Prostate gland (tissue), 2 donors: ENCODE data around the gene AFF2. TPM values are rescaled to one million over a fixed set of nuclear protein-coding genes. Genes with fewer than 3 reads are reported as not detected.

Source experiments
- DNase-seq: peaks from one replicate; pipeline ENCODE4 v3.0.0-alpha.2; 2019; ENCODE audit warnings: low spot score
- H3K27ac ChIP-seq, 2 donors: fragments of 200-600 bp; sonication (generic); 2 replicates each; pipeline ENCODE4 v1.5.1; 2017 to 2019
- H3K27me3 ChIP-seq: fragments of 200-600 bp; sonication (generic); replicated peaks from 2 replicates; pipeline ENCODE4 v1.5.1; 2019; ENCODE audit not compliant: insufficient read depth
- H3K36me3 ChIP-seq, 2 donors: fragments of 200-600 bp; sonication (generic); 1 replicate in 1 of 2; 2 replicates in 1 of 2; pipeline versions ENCODE4 v1.5.1 to v1.8.1; 2017 to 2019
- H3K4me1 ChIP-seq: fragments of 200-600 bp; sonication (generic); replicated peaks from 2 replicates; pipeline ENCODE4 v1.5.1; 2019
- H3K4me3 ChIP-seq, 2 donors: fragments of 200-600 bp; sonication (generic); 2 replicates each; pipeline ENCODE4 v1.5.1; 2017 to 2019
- H3K9me3 ChIP-seq: fragments of 200-600 bp; sonication (generic); 2 replicates; pipeline ENCODE4 v1.5.1; 2017
- POLR2A ChIP-seq: fragments of 450-650 bp; IDR thresholded peaks from one replicate; pipeline ENCODE4 v1.6.1; 2016; ENCODE audit warnings: antibody characterized with exemption, mild to moderate bottlenecking
- POLR2AphosphoS5 ChIP-seq: sonication (generic); formaldehyde crosslinking; IDR thresholded peaks from one replicate; pipeline ENCODE4 v1.6.1; 2017; ENCODE audit warnings: antibody characterized with exemption
- WGBS: methylation state at CpG from one replicate; pipeline ENCODE4 v1.1.5; 2018; 5-methylcytosine and 5-hydroxymethylcytosine counted together
- intact Hi-C: fragments of 100-400 bp; cut with DNase I; formaldehyde crosslinking; loops from one replicate; pipeline ENCODE4 v1.14.2; 2022
- small RNA-seq, 2 donors: library from RNA; depleted of rRNA; stranded (forward); fragments of <200 nt; gene quantifications; one replicate each; pipeline ENCODE3, GENCODE V24; 2016
- total RNA-seq, 2 donors: library from RNA; depleted of rRNA; stranded (reverse); fragments of >200 nt; gene quantifications; one replicate each; pipeline ENCODE4 v1.1.0, GENCODE V29; 2016
- TF ChIP-seq, protein P1 (sequence below), 4 experiments: fragments of 200-600 bp in 2 of 4; fragments of 450-650 bp in 2 of 4; sonication (generic) in 2 of 4; IDR thresholded peaks; 1 replicate in 3 of 4; 2 replicates in 1 of 4; pipeline ENCODE4 v1.5.1; 2016 to 2019; ENCODE audit warnings: antibody characterized with exemption in 4 of 4, mild to moderate bottlenecking in 2 of 4, moderate library complexity in 2 of 4

The AFF2 gene
- total RNA-seq, 2 donors from 2014 or later = 0.27 to 22.2 TPM

DNA sequence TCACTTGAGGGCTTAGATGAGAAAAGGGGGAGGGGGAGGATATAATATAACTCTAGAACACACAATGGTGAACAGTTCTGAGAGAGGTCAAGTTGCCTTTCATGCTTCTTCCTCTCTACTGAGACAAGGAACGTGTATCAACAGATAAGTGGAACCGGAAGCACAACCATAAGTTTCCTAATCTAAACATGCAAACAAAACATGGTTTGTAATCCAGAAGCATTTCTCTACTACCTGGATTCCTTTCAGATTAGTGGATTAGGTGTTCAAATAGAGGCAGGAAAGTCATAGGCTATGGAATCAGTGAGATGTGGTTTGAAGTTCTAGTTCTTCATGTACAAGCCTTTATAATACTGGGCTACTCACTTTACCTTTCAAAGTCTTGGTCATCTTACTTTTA, 544.1 kb downstream of the AFF2 start:
- H3K4me1 ChIP-seq = no peaks in the 10 kb centered on the region
- no peaks in the 10 kb centered on the region for H3K36me3 ChIP-seq
- 55% methylated on average over 2 of the region's 2 CpGs for WGBS
- no peak for DNase-seq
- no peaks in the 10 kb centered on the region for H3K9me3 ChIP-seq
- TF ChIP-seq, protein P1, sequence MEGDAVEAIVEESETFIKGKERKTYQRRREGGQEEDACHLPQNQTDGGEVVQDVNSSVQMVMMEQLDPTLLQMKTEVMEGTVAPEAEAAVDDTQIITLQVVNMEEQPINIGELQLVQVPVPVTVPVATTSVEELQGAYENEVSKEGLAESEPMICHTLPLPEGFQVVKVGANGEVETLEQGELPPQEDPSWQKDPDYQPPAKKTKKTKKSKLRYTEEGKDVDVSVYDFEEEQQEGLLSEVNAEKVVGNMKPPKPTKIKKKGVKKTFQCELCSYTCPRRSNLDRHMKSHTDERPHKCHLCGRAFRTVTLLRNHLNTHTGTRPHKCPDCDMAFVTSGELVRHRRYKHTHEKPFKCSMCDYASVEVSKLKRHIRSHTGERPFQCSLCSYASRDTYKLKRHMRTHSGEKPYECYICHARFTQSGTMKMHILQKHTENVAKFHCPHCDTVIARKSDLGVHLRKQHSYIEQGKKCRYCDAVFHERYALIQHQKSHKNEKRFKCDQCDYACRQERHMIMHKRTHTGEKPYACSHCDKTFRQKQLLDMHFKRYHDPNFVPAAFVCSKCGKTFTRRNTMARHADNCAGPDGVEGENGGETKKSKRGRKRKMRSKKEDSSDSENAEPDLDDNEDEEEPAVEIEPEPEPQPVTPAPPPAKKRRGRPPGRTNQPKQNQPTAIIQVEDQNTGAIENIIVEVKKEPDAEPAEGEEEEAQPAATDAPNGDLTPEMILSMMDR (IDR thresholded peaks at IDR 0.05) = no peak
- TF ChIP-seq POLR2A (no peak), POLR2AphosphoS5 (no peak)
- H3K27me3 ChIP-seq = no peaks in the 10 kb centered on the region
- no peak overlapping the region for H3K27ac ChIP-seq
- H3K4me3 ChIP-seq = no peak overlapping the region
- intact Hi-C loops = no loop called here

DNA sequence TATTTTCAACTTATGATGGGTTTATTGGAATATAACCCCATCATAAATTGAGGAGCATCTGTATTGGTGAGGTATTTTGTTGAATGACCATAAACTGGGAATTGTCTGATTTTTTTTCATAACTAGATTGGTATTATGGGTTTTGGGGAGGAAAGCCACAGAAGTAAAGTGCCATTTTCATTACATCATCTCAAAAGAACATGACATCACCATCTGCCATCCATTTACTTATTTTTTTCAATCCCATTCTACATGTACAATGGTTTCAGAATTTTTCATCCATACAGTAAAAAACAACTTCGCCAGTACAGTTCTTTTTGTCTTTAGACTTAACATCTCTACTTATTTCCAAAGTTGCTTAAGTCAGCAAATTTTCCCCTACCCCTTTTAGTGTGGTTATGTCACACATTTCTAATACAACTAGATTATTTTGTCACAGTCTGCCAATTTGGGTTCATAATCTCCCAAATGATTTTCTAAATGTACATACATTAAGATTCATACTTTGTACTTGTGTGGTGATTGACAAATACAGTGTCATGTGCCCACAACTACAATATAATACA, 545.3 kb downstream of the AFF2 start:
- no peaks in the 10 kb centered on the region for H3K4me1 ChIP-seq
- no peak for DNase-seq
- no peak for TF ChIP-seq POLR2AphosphoS5
- TF ChIP-seq, protein P1 (IDR thresholded peaks at IDR 0.05) = no peak
- intact Hi-C loops = no loop called here
- 100% methylated on average over 1 of the region's 1 CpG for WGBS
- no peak overlapping the region for H3K4me3 ChIP-seq
- no peak overlapping the region for H3K27ac ChIP-seq
- no peaks in the 10 kb centered on the region for H3K36me3 ChIP-seq
- H3K9me3 ChIP-seq = no peaks in the 10 kb centered on the region
- H3K27me3 ChIP-seq = no peaks in the 10 kb centered on the region

Small RNAs within 50 kb of the gene (small RNA-seq; reads per million reads assigned to genes)
- gene RN7SKP267 = 0 reads per million in 2 donors
